Embryonic facial prominence (tissue), 1 donor: ENCODE data around the gene PAX3.
"Not testable (repeated sequence)": the region's sequence is repeated elsewhere in the genome, so short reads cannot be mapped to it uniquely, and the experiment has no call there.

ENCODE experiments used
- DNase-seq: peaks from one replicate; pipeline ENCODE4 v3.0.0-alpha.2; 2016; ENCODE audit errors: extremely low spot score

Gene PAX3

GRCh38 chr2:222214885-222215284 lies 83.9 kb downstream of the PAX3 start:
- no peak for DNase-seq

- DNase-seq, result no peak
Observed at GRCh38 chr2:222213049-222213448, 85.7 kb downstream of the PAX3 start.

DNA sequence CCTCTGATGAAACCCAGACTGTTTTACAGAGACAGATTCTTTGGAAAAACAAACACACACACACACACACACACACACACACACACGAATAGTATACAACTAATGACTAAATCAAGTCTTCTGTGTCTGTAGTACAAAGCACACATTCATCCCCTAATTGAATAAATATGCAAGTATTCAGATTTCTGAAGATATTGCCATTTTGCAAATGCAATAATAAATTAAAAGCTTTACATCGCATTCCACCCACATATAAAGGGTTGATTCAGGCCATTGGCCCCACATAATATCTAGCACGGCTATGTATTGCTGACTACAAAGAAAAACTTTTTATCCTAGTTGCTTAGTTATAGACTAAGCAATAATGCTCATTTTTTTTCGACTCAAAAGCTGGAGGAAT lies 86.2 kb downstream of the PAX3 start:
- no peak for DNase-seq

DNA sequence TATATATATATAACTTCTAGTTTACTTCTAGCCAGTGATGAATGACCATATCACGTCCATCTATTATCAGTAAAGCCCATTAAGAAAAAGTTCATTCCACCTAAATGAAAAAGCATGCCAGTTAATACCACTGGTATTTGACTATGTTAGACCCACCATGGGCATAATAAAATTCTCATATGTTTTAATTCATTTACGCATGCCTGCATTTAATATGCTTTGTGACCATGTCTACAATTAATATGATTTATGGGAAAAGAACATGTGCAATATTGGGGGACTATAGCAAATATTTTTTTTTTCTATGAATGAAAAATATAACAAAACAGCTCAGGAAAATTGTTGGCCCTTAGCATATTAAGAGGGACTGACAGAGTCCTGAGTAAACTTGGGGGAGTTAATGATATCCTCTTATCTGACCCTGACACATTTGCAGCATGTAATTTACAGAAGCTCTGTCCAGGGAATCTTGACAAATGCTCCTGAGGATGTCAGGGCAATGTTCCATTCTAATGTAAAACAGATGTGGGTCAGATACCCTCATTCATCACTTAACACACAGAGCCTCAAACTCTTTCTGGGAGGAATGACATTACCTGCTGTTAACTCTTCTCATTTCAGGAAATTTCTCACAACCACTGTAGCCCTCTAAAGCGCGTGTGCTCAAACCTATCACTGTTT lies 90.6 kb downstream of the PAX3 start:
- no peak for DNase-seq

DNA sequence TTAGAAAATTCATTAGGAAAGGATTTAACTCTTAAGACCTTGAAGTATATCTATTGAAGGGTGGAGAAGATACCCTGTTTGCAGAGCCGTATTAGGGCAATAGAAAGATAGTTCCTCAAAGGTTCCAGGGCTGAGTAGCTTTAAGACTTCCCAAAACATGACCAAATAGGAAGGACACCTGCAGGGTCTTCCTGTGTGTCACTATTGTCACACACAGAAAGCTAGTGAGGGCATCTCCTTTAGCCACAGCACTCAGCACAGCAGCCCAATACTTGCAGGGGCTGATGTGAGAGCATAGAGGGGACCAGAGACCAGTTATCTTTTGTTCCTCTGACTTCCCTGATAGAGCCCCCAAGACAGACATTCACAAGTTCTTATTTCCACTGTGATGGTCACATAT lies 93.7 kb downstream of the PAX3 start:
- DNase-seq, result no peak

GRCh38 chr2:222203041-222203440 lies 95.8 kb downstream of the PAX3 start:
- no peak for DNase-seq

DNA sequence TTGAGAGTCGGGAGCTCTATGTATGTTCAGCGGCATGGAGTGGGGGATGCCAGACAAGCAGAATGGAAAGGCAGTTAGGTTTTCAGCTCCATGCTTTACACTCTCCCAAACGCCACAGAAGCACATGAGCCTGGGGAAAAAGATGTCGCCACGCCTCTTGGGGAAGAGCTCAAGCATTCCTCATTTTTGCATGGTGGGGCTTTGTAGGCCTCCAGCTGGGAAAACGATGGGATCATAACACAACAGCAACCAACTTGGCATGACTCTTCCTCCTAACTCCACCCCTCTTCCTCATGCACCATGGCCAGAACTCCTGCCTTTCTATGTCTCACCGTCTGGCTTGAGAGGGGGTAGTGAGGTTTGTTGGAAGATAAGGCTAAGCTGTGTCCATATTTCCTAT lies 102.6 kb downstream of the PAX3 start:
- no peak for DNase-seq

GRCh38 chr2:222194669-222195068 lies 104.1 kb downstream of the PAX3 start:
- DNase-seq, result no peak

DNA sequence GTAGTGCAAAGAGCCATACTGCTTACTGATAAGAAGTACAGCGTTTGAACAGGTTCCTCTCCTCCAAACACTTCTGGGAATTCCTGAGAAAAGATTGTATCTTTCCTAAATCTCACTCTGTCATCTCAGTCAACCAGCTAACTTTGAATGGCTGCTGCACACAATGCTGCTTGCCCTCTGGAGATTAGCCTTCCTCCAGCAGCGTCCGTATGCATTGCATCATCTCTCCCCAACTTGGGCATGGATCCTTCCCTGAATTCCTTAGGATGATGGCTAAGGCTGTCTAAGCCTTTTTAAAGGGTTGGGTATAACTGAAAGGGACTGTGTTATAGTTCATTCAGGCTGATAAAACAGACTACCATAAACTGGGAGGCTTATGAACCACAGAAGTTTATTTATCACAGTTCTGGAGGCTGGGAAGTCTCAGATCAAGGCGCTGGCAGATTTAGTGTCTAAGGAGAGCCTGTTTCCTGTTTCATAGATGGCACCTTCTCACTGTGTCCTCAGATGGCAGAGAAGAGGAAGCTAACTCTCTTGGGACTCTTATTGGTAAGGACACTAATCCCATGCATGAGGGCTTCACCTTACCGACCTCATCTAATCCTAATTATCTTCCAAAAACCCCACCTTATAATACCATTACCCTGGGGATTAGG lies 105.3 kb downstream of the PAX3 start:
- no peak for DNase-seq

- DNase-seq, result no peak
Observed at GRCh38 chr2:222180619-222181018, 118.2 kb downstream of the PAX3 start.

DNA sequence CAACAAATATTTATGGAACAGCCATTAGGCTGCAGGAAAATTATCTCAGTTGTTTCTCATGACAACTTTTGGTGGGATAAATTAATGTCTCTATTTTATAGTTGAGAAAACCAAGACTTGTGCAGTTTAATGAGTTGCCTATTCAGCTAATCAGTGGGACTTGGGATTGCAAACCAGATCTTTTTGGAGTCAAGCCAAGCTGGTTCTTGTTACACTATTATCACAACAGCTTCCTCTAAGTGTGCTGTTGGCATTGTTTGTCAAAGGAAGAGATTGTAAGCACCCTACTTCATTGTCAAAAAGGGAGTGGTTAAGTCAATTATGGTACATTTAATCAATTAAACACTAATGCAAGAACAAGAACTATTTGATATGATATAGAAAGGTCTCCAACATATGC lies 119.2 kb downstream of the PAX3 start:
- DNase-seq, result no peak

GRCh38 chr2:222178450-222178849 lies 120.3 kb downstream of the PAX3 start:
- DNase-seq, result no peak

DNA sequence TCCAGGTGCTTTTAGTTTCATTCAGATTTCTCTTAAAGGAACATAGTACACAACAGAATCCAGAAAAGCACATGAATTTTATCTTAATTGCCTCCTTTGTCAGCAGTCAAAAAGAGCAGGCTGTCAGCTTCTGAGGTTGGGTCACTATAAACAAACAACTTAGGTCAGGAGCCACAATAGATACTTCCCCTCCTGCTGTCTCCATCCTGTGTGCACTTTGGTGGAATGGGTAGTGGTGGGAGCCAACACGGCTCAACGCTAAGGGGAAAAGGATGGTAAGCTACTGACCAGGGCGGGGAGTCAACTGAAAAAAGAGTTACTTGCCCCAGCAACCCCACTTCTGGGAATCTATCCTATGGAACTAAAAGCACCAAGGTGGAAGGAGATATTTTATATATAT lies 121.9 kb downstream of the PAX3 start:
- DNase-seq, result no peak

DNA sequence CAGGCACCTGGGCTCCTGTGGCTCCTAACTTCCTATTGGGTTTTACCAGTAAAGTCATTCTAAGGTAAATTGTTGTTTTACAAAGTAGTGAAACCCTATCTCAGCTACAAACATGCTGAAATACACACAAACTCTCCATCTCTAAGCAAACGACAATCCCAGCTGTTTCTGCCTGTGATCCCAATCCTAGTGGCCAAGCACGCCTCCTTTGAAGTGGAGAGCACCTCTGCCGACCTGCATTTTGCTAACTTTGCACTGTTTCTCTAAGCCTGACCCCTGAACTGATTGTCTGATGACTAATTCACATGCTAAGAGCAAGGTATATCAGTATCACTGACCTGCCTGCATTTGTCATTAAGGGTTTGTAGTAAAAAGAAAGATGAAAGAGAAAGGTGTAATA lies 124.3 kb downstream of the PAX3 start:
- no peak for DNase-seq

- DNase-seq, result no peak
Observed at GRCh38 chr2:222169346-222169745, 129.5 kb downstream of the PAX3 start.

DNA sequence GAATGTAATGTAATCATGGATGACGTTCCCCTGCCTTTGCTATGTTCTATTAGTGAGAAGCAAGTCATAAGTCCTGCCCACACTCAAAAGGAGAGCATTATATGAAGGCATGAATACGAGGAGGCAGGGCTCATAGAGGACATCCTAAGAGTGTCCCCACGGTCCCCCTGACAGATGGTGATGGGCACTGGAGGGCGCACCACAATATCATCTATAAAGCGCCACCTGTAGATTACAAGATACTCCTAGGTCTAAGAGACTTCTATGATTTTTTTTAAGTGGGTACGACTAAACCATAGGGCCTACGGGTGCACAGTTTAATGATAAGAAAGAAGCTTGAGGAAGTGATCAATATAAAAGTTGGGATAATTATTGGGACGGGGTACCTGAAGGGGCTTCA lies 131.0 kb downstream of the PAX3 start:
- no peak for DNase-seq

- DNase-seq, result no peak
Observed at GRCh38 chr2:222160944-222161343, 137.9 kb downstream of the PAX3 start.

- DNase-seq, result no peak
Observed at GRCh38 chr2:222160125-222160524, 138.7 kb downstream of the PAX3 start.

DNA sequence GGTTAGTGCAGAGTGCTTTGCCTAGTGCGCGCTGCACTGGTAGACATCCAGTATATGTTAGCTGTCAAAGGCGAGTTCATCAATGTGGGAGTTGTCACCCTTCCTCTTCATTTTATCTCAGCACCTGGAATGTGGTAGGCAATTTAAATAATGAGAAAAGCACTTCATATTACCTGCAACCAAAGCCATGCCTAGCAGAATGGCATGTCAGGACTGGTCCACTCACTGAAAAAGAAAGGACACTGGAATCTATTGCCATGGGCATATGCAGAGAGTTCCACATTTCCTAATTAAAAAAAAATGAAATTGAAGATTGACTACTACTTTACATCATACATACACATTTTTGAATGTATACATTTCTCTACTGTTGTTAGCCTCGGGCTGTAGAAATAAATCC lies 139.6 kb downstream of the PAX3 start:
- DNase-seq, result no peak

GRCh38 chr2:222155003-222155664 lies 143.7 kb downstream of the PAX3 start:
- not testable (repeated sequence) for DNase-seq
